HEK293 (cell line): ENCODE measurements around the gene DNMT1.
A peak's percentile ranks its signal among the peaks of the same experiment; 100 is the strongest.

Source experiments
- CTCF ChIA-PET: fragments of 350-600 bp; formaldehyde crosslinking; extraction: SDS; loops from one replicate; lab custom pipeline; 2021; ENCODE audit warnings: antibody characterized with exemption; lab: Yijun Ruan, JAX
- POLR2A ChIA-PET: fragments of 300-600 bp; formaldehyde crosslinking; extraction: SDS; loops from one replicate; lab custom pipeline; 2020; ENCODE audit warnings: antibody characterized with exemption, inconsistent platforms; lab: Yijun Ruan, JAX
- H3K27ac ChIP-seq: fragments of 200-500 bp; sonication (Bioruptor generic); 2 replicates; pipeline ENCODE4 v1.5.1; 2014; ENCODE audit warnings: low read depth, low read length, control low read depth, inconsistent platforms; ENCODE audit errors: extremely low read depth
- H3K36me3 ChIP-seq, 2 experiments: fragments of 200-500 bp in 1 of 2; sonication (Bioruptor generic) in 1 of 2; 1 replicate in 1 of 2; 2 replicates in 1 of 2; pipeline ENCODE4 v1.5.1; 2014 to 2017; ENCODE audit warnings: inconsistent platforms in 2 of 2, low read length in 2 of 2; ENCODE audit not compliant: control insufficient read depth in 2 of 2, insufficient read depth in 1 of 2
- H3K4me1 ChIP-seq: fragments of 200-500 bp; sonication (Bioruptor generic); 2 replicates; pipeline ENCODE4 v1.5.1; 2014; ENCODE audit warnings: mild to moderate bottlenecking, low read length, inconsistent platforms; ENCODE audit not compliant: control insufficient read depth, insufficient read depth
- H3K4me3 ChIP-seq: 2 replicates; pipeline ENCODE4 v1.5.1; 2011; ENCODE audit warnings: low read depth, mild to moderate bottlenecking, control low read depth, low read length, moderate library complexity
- H3K9me3 ChIP-seq: fragments of 200-500 bp; sonication (Bioruptor generic); 2 replicates; pipeline ENCODE4 v1.5.1; 2014; ENCODE audit warnings: low read depth, low read length, inconsistent platforms; ENCODE audit not compliant: control insufficient read depth, insufficient read depth
- IKZF3 ChIP-seq: fragments of 450-650 bp; IDR thresholded peaks from 2 replicates; pipeline ENCODE4 v1.5.0; 2018; ENCODE audit warnings: missing biosample characterization, mild to moderate bottlenecking, missing genetic modification characterization, moderate library complexity
- KLF7 ChIP-seq: fragments of 450-650 bp; formaldehyde crosslinking; IDR thresholded peaks from 2 replicates; pipeline ENCODE4 v1.5.1; 2016; ENCODE audit warnings: missing biosample characterization, missing genetic modification characterization, borderline replicate concordance
- MZF1 ChIP-seq: fragments of 450-650 bp; formaldehyde crosslinking; IDR thresholded peaks from 2 replicates; pipeline ENCODE4 v1.5.1; 2017; ENCODE audit warnings: missing biosample characterization, missing genetic modification characterization, borderline replicate concordance
- ZBTB21 ChIP-seq: fragments of 450-650 bp; formaldehyde crosslinking; IDR thresholded peaks from 2 replicates; pipeline ENCODE4 v1.5.1; 2017; ENCODE audit warnings: missing biosample characterization, missing genetic modification characterization
- ZNF121 ChIP-seq: fragments of 450-650 bp; formaldehyde crosslinking; IDR thresholded peaks from 2 replicates; pipeline ENCODE4 v1.5.1; 2016; ENCODE audit warnings: missing biosample characterization, missing genetic modification characterization
- ZNF2 ChIP-seq: fragments of 450-650 bp; formaldehyde crosslinking; IDR thresholded peaks from 2 replicates; pipeline ENCODE4 v1.5.1; 2016; ENCODE audit warnings: missing biosample characterization, missing genetic modification characterization
- ZNF560 ChIP-seq: fragments of 450-650 bp; formaldehyde crosslinking; IDR thresholded peaks from 2 replicates; pipeline ENCODE4 v1.5.1; 2017; ENCODE audit warnings: missing biosample characterization, missing genetic modification characterization, borderline replicate concordance
- ZNF561 ChIP-seq: fragments of 450-650 bp; IDR thresholded peaks from 2 replicates; pipeline ENCODE4 v1.5.1; 2018; ENCODE audit warnings: missing biosample characterization, missing genetic modification characterization, borderline replicate concordance
- ZNF585B ChIP-seq: fragments of 450-650 bp; formaldehyde crosslinking; IDR thresholded peaks from 2 replicates; pipeline ENCODE4 v1.5.1; 2016; ENCODE audit warnings: missing biosample characterization, missing genetic modification characterization
- ZNF596 ChIP-seq: fragments of 450-650 bp; IDR thresholded peaks from 2 replicates; pipeline ENCODE4 v1.5.0; 2018; ENCODE audit warnings: missing biosample characterization, mild to moderate bottlenecking, missing genetic modification characterization, moderate library complexity
- ZNF610 ChIP-seq: fragments of 450-650 bp; formaldehyde crosslinking; IDR thresholded peaks from 2 replicates; pipeline ENCODE4 v1.5.1; 2016; ENCODE audit warnings: missing biosample characterization, missing genetic modification characterization, borderline replicate concordance
- ZNF704 ChIP-seq: fragments of 450-650 bp; formaldehyde crosslinking; IDR thresholded peaks from 2 replicates; pipeline ENCODE4 v1.5.1; 2016; ENCODE audit warnings: missing biosample characterization, missing genetic modification characterization
- TF ChIP-seq, protein P1 (sequence below): IDR thresholded peaks from 2 replicates; pipeline ENCODE4 v1.6.1; 2011; ENCODE audit warnings: mild to moderate bottlenecking, low read depth, low read length, borderline replicate concordance
- TF ChIP-seq, protein P2 (sequence below): fragments of 450-650 bp; formaldehyde crosslinking; IDR thresholded peaks from 2 replicates; pipeline ENCODE4 v1.5.1; 2016; ENCODE audit warnings: missing biosample characterization, missing genetic modification characterization
- TF ChIP-seq, protein P3 (sequence below): fragments of 450-650 bp; formaldehyde crosslinking; optimal IDR thresholded peaks from 2 replicates; pipeline ENCODE3; 2016; ENCODE audit warnings: missing biosample characterization, mild to moderate bottlenecking, missing genetic modification characterization

Gene DNMT1

DNA sequence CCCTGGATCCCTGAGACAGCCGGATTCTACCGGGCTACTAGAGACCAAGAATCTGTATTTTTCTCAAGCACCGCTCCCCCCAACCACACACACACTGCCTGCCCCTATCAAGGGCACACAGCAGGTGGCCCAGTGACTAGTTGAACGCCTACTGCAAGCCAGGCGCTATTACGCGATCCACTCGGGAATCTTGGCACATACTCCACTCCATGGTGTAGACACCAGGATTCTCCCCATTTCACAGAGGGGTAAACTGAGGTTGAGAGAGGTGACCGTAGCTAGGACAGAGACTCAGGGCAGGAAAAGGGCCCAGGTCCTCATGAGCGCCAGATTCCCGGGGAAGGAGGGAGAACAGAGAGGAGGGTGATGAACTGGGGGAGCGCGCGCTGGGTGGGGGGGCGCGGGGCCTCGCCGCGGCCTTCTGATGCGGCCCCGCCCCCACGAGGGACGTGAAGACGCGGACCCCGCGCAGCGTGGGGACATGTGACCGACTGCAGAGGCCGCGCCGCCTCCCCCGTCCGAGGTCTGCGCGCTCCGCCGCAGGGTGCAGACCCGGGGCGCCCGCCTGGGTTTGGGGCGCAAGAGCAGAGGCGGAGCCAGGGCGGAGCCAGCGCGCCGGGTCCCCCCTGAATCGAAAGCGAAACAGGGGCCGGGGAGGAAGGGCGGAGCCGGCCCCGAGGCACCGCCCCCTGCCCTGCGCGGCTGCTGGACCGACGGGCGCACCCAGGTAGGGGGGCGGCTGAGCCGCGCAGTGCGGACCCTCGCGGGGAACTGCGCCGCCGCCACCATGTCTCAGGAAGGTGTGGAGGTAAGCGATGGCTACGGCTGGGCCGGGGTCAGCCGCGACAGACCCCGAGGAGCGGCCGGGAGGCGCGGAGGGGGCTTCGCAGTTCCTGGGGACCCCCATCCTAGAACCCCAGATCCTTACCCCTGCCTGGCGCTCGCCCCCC is 108.8 kb downstream of the DNMT1 start, which contains the start of gene SHFL (continued):
- TF ChIP-seq, protein P1, sequence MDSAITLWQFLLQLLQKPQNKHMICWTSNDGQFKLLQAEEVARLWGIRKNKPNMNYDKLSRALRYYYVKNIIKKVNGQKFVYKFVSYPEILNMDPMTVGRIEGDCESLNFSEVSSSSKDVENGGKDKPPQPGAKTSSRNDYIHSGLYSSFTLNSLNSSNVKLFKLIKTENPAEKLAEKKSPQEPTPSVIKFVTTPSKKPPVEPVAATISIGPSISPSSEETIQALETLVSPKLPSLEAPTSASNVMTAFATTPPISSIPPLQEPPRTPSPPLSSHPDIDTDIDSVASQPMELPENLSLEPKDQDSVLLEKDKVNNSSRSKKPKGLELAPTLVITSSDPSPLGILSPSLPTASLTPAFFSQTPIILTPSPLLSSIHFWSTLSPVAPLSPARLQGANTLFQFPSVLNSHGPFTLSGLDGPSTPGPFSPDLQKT = no peak
- TF ChIP-seq, protein P2, sequence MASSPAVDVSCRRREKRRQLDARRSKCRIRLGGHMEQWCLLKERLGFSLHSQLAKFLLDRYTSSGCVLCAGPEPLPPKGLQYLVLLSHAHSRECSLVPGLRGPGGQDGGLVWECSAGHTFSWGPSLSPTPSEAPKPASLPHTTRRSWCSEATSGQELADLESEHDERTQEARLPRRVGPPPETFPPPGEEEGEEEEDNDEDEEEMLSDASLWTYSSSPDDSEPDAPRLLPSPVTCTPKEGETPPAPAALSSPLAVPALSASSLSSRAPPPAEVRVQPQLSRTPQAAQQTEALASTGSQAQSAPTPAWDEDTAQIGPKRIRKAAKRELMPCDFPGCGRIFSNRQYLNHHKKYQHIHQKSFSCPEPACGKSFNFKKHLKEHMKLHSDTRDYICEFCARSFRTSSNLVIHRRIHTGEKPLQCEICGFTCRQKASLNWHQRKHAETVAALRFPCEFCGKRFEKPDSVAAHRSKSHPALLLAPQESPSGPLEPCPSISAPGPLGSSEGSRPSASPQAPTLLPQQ (tag by site-specific recombination) = 0 out of 2 replicates have a peak, but pooled peaks have one; percentile 28
- TF ChIP-seq ZBTB21 (tag by site-specific recombination) (no peak), ZNF561 (tag by site-specific recombination) (no peak)
- TF ChIP-seq, protein P3, sequence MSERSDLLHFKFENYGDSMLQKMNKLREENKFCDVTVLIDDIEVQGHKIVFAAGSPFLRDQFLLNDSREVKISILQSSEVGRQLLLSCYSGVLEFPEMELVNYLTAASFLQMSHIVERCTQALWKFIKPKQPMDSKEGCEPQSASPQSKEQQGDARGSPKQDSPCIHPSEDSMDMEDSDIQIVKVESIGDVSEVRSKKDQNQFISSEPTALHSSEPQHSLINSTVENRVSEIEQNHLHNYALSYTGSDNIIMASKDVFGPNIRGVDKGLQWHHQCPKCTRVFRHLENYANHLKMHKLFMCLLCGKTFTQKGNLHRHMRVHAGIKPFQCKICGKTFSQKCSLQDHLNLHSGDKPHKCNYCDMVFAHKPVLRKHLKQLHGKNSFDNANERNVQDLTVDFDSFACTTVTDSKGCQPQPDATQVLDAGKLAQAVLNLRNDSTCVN (tag by site-specific recombination) = peak; percentile 46
- TF ChIP-seq, all 188 proteins: peak for 16

GRCh38 chr19:10084803-10085202 is 110.0 kb downstream of the DNMT1 start:
- CTCF ChIA-PET = interaction anchor here (0.6 to 1.0 kb wide), 3 partner anchors 19 to 1435 kb away, joined by 3 read pairs; no protein-coding TSS in a partner anchor
- no peaks in the 10 kb centered on the region for H3K36me3 ChIP-seq
- TF ChIP-seq ZNF121 (tag by site-specific recombination) = peak; percentile 78
- TF ChIP-seq ZNF596 = no peak
- TF ChIP-seq ZNF585B (tag by site-specific recombination) = no peak
- TF ChIP-seq, all 188 proteins: peak for 1
- POLR2A ChIA-PET = interaction anchor here (1.7 kb wide), 1 partner anchor 11 kb away, joined by 4 read pairs; no protein-coding TSS in a partner anchor
- Histone ChIP-seq H3K9me3 (no peaks in the 10 kb centered on the region), H3K4me3 (no peak overlapping the region), H3K4me1 (no peaks in the 10 kb centered on the region), H3K27ac (no peak overlapping the region)

DNA sequence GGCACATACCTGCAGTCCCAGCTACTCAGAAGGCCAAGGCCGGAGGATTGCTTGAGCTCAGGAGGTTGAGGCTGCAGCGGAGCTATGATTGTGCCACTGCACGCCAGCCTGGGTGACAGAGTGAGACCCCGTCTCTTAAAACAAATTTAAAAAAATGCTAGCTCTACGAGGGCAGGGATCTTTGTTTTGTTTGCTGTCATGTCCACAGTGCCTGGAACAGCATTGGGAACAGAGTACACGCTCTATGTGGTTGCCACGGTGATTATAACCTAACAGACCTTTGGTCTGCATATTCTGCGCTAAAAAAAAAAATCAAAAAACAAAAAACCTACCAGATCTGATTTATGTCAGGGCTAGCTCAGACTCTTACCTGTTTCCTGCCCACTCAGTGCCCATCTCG is 110.8 kb downstream of the DNMT1 start:
- no peaks in the 10 kb centered on the region for H3K9me3 ChIP-seq
- TF ChIP-seq MZF1 (tag by site-specific recombination) = peak; percentile 63; the same call in 1 of the 2 replicates
- no peak for TF ChIP-seq ZNF560
- no peak for TF ChIP-seq KLF7 (tag by site-specific recombination)
- no peak for TF ChIP-seq IKZF3
- TF ChIP-seq ZNF2 (tag by site-specific recombination) = no peak
- TF ChIP-seq ZNF704 = no peak
- TF ChIP-seq ZNF610 (tag by site-specific recombination) = no peak
- TF ChIP-seq, all 188 proteins: peak for 1
- Histone ChIP-seq H3K4me1 (no peaks in the 10 kb centered on the region), H3K27ac (no peak overlapping the region), H3K36me3 (no peaks in the 10 kb centered on the region), H3K4me3 (no peak overlapping the region)
- ChIA-PET POLR2A (interaction anchor here (1.7 kb wide), 1 partner anchor 12 kb away, joined by 4 read pairs; no protein-coding TSS in a partner anchor), CTCF (interaction anchor here (0.6 to 1.0 kb wide), 4 partner anchors 20 to 344 kb away, joined by 3 read pairs; no protein-coding TSS in a partner anchor)
